SW480 (cell line): ENCODE results near the gene C1orf210.

Experiments
- DNase-seq: peaks from one replicate; pipeline ENCODE4 v3.0.0-alpha.2; 2016; ENCODE audit warnings: low spot score

Gene C1orf210

GRCh38 chr1:43273708-43274107 lies 11.7 kb downstream of the C1orf210 start:
- DNase-seq = no peak

GRCh38 chr1:43272576-43273571 lies 12.5 kb downstream of the C1orf210 start:
- no peak for DNase-seq

- DNase-seq = no peak
Observed at GRCh38 chr1:43272161-43272560, 13.2 kb downstream of the C1orf210 start.

- DNase-seq = no peak
Observed at GRCh38 chr1:43271186-43272118, 13.9 kb downstream of the C1orf210 start.

GRCh38 chr1:43270421-43271095 lies 14.8 kb downstream of the C1orf210 start:
- DNase-seq = peak; percentile 85

- no peak for DNase-seq
Observed at GRCh38 chr1:43269627-43270375, 15.6 kb downstream of the C1orf210 start, which contains the start of gene TMEM125. Gene TMEM125 (plus strand): TSS chr1:43269983. CDS start chr1:43272723, 2,740 bp downstream.

GRCh38 chr1:43267818-43268425 lies 17.5 kb downstream of the C1orf210 start:
- no peak for DNase-seq

- no peak for DNase-seq
Observed at GRCh38 chr1:43267291-43267805, 18.0 kb downstream of the C1orf210 start.

- DNase-seq = no peak
Observed at GRCh38 chr1:43266881-43267280, 18.5 kb downstream of the C1orf210 start.

- DNase-seq = no peak
Observed at GRCh38 chr1:43265431-43265830, 19.9 kb downstream of the C1orf210 start.

GRCh38 chr1:43258370-43258769 lies 27.0 kb downstream of the C1orf210 start:
- DNase-seq = no peak

GRCh38 chr1:43256675-43257570 lies 28.5 kb downstream of the C1orf210 start:
- DNase-seq = no peak

- no peak for DNase-seq
Observed at GRCh38 chr1:43255438-43256210, 29.8 kb downstream of the C1orf210 start.

GRCh38 chr1:43253876-43254275 lies 31.5 kb downstream of the C1orf210 start:
- DNase-seq = no peak

- no peak for DNase-seq
Observed at GRCh38 chr1:43253173-43253572, 32.2 kb downstream of the C1orf210 start.

- DNase-seq = no peak
Observed at GRCh38 chr1:43252225-43252624, 33.2 kb downstream of the C1orf210 start.

GRCh38 chr1:43251024-43251423 lies 34.4 kb downstream of the C1orf210 start:
- DNase-seq = no peak

- DNase-seq = no peak
Observed at GRCh38 chr1:43250351-43250761, 35.0 kb downstream of the C1orf210 start.
